ENCODE measurements around the gene RPEL1. TPM values are rescaled to one million over a fixed set of nuclear protein-coding genes. Genes with fewer than 3 reads are reported as not detected.
A peak's percentile ranks its signal among the peaks of the same experiment; 100 is the strongest.

The RPEL1 gene
- total and polyA plus RNA-seq, 2 experiments from 2014 or later: not detected

DNA sequence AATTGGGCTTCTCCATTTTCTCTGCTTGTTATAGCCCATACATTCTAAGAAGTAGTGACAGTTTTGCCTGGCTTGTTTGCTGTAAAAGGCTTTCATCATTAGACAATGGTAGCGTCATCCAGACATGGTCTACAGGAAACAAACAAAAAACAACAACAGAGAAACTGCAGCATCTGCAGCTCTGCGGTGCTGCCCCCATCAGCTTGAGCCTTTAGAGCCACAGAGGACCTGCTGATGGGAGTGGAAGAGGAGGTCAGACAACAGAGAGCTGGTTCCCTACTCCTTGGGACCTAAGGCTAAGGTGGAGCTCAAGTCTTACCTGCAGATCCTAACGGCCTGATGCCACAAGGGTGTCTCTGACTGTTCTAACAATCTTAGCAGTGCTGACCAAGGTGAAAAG lies 34.3 kb downstream of the RPEL1 start:
- Histone ChIP-seq H3K27me3 (peaks cover 63% of the 10 kb centered on the region), H3K4me3 (no peak overlapping the region), H3K4me1 (ENCODE audit: low read depth) (no peaks in the 10 kb centered on the region), H3K9me3 (ENCODE audit: low read depth) (no peaks in the 10 kb centered on the region), H3K36me3 (no peaks in the 10 kb centered on the region), H3K27ac (no peak overlapping the region)
- no peak for DNase-seq (ENCODE audit: low read depth in 1 of 2, low spot score in 1 of 2)
- TF ChIP-seq, protein P1, sequence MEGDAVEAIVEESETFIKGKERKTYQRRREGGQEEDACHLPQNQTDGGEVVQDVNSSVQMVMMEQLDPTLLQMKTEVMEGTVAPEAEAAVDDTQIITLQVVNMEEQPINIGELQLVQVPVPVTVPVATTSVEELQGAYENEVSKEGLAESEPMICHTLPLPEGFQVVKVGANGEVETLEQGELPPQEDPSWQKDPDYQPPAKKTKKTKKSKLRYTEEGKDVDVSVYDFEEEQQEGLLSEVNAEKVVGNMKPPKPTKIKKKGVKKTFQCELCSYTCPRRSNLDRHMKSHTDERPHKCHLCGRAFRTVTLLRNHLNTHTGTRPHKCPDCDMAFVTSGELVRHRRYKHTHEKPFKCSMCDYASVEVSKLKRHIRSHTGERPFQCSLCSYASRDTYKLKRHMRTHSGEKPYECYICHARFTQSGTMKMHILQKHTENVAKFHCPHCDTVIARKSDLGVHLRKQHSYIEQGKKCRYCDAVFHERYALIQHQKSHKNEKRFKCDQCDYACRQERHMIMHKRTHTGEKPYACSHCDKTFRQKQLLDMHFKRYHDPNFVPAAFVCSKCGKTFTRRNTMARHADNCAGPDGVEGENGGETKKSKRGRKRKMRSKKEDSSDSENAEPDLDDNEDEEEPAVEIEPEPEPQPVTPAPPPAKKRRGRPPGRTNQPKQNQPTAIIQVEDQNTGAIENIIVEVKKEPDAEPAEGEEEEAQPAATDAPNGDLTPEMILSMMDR (IDR thresholded peaks at IDR 0.05; ENCODE audit: low read depth, low read length): no peak

DNA sequence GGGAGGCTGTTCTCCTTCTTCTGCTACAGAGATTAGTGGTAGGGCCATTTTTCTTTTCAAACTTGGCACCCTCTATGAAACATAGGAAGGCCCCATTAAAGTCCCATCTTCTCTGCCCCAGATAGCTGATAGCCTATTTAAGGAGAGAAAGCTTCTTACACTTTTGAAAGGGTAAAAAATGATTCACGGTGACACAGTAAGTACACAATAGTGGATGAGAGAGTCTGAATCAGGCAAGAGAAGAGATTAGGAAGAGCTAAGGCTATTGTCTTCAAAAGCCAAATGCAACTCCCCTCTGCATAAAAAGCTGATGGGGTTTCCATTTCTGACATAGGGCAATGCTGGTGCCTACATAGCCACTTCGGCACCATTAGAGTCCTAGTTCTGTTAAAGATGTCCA lies 34.8 kb downstream of the RPEL1 start:
- H3K36me3 ChIP-seq: no peaks in the 10 kb centered on the region
- no peaks in the 10 kb centered on the region for H3K9me3 ChIP-seq (ENCODE audit: low read depth)
- H3K27ac ChIP-seq: no peak overlapping the region
- DNase-seq (ENCODE audit: low read depth in 1 of 2, low spot score in 1 of 2): no peak
- H3K27me3 ChIP-seq: peaks cover 59% of the 10 kb centered on the region
- H3K4me3 ChIP-seq: no peak overlapping the region
- TF ChIP-seq, protein P1 (IDR thresholded peaks at IDR 0.05; ENCODE audit: low read depth, low read length): no peak
- H3K4me1 ChIP-seq (ENCODE audit: low read depth): no peaks in the 10 kb centered on the region

DNA sequence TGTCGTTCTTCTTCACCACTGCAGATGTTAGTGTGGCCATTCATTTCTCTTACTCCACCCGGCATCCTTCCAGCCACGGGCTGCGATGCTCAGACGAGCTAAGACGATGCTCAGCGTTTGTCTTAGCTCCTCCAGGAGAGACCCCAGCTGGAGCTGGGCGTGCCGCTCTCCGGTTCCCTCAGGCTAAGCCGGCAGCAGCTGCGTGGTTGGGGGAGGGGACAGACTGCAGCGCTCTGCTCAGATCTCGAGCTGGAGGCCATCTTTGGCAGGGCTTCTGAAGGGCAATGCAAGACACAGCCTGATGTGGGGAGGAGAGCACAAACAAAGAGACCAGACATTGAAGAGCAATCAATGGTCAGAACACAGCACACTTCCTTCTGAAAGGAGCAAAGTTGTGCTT lies 36.1 kb downstream of the RPEL1 start:
- Histone ChIP-seq H3K36me3 (no peaks in the 10 kb centered on the region), H3K4me1 (ENCODE audit: low read depth) (no peaks in the 10 kb centered on the region), H3K27ac (no peak overlapping the region), H3K27me3 (peaks cover 46% of the 10 kb centered on the region), H3K4me3 (no peak overlapping the region), H3K9me3 (ENCODE audit: low read depth) (no peaks in the 10 kb centered on the region)
- TF ChIP-seq, protein P1 (IDR thresholded peaks at IDR 0.05; ENCODE audit: low read depth, low read length): no peak
- DNase-seq (ENCODE audit: low read depth in 1 of 2, low spot score in 1 of 2): peak; percentile 38 to 81

DNA sequence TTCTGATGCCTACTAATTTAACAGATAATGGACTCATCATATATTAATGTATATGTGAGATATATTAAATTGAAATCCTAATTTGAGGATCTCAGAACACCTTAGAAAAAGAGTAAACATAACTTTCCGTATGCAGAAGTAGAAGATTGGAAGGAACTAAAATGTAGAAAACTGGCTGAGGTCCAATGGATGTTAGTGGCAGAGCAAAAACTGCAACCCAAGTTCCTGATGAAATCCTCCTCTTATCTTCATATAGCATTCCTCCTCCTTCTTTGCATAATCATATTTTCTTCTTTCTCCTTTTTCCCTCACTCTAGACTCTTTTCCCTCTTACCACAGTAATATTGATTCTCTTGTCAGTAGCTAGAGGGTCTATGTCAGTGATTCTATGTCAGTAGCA lies 37.3 kb downstream of the RPEL1 start:
- H3K27ac ChIP-seq: no peak overlapping the region
- TF ChIP-seq, protein P1 (IDR thresholded peaks at IDR 0.05; ENCODE audit: low read depth, low read length): no peak
- H3K4me3 ChIP-seq: no peak overlapping the region
- peaks cover 34% of the 10 kb centered on the region for H3K27me3 ChIP-seq
- no peaks in the 10 kb centered on the region for H3K9me3 ChIP-seq (ENCODE audit: low read depth)
- H3K4me1 ChIP-seq (ENCODE audit: low read depth): no peaks in the 10 kb centered on the region
- DNase-seq (ENCODE audit: low read depth in 1 of 2, low spot score in 1 of 2): peak in 1 of 2 donors; percentile 58
- H3K36me3 ChIP-seq: no peaks in the 10 kb centered on the region

DNA sequence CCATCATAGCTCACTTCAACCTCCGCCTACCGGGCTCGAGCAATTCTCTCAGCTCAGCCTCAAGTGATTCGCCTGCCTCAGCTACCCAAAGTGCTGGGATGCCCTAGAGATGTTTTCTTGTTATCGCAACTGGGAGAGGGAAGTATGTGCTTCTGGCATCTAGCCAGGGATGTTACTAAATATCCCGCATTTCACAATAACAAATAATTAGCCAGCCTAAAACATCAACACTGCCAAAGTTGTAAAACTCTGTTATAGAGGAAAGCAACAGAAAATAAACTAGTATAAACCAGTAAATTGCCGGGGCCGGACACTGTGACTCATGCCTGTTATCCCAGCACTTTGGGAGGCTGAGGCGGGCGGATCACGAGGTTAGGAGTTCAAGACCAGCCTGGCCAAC lies 38.5 kb downstream of the RPEL1 start:
- Histone ChIP-seq H3K4me1 (ENCODE audit: low read depth) (no peaks in the 10 kb centered on the region), H3K27ac (no peak overlapping the region), H3K36me3 (no peaks in the 10 kb centered on the region), H3K4me3 (no peak overlapping the region), H3K9me3 (ENCODE audit: low read depth) (no peaks in the 10 kb centered on the region), H3K27me3 (peaks cover 22% of the 10 kb centered on the region)
- DNase-seq (ENCODE audit: low read depth in 1 of 2, low spot score in 1 of 2): peak in 1 of 2 donors; percentile 91
- TF ChIP-seq, protein P1 (IDR thresholded peaks at IDR 0.05; ENCODE audit: low read depth, low read length): no peak

DNA sequence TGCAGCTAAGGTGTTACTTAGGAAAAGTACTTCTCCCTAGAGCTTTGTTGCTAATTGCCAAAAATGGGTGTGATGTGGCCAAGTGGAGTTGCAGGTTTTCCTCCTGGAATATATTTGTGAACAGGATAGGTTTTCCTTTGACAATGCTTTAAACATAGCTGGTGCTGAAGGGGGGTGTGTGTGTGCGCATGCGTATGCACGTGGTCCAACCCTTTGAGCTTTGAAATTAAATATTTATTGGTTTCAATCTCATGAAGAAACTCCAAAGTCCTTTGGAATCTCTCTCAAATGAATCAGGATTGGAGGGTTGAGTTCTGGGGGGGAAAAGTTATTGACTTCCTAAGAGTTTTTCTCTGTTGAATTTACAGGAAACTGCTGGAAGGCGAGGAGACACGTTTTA lies 42.3 kb downstream of the RPEL1 start:
- no peaks in the 10 kb centered on the region for H3K27me3 ChIP-seq
- H3K36me3 ChIP-seq: no peaks in the 10 kb centered on the region
- H3K27ac ChIP-seq: no peak overlapping the region
- DNase-seq (ENCODE audit: low read depth in 1 of 2, low spot score in 1 of 2): no peak
- no peaks in the 10 kb centered on the region for H3K4me1 ChIP-seq (ENCODE audit: low read depth)
- TF ChIP-seq, protein P1 (IDR thresholded peaks at IDR 0.05; ENCODE audit: low read depth, low read length): no peak
- H3K4me3 ChIP-seq: no peak overlapping the region
- H3K9me3 ChIP-seq (ENCODE audit: low read depth): no peaks in the 10 kb centered on the region
